ENCODE data around the gene LRRC8E.
A peak's percentile ranks its signal among the peaks of the same experiment; 100 is the strongest.
"Not testable (repeated sequence)": the region's sequence is repeated elsewhere in the genome, so short reads cannot be mapped to it uniquely, and the experiment has no call there.

LRRC8E gene

GRCh38 chr19:7888826-7889217 is 512 bp downstream of the LRRC8E start:
- DNase-seq = no peak

- not testable (repeated sequence) for DNase-seq
These were observed 5.2 kb downstream of the LRRC8E start for GRCh38 chr19:7893362-7894101.

- no peak for DNase-seq
These were observed 6.5 kb downstream of the LRRC8E start for GRCh38 chr19:7894612-7895309.

- DNase-seq = no peak
These were observed 7.3 kb downstream of the LRRC8E start for GRCh38 chr19:7895565-7895964.

GRCh38 chr19:7897292-7897691 is 9.0 kb downstream of the LRRC8E start:
- DNase-seq = no peak

GRCh38 chr19:7898967-7899366 is 10.7 kb downstream of the LRRC8E start:
- DNase-seq = no peak

- no peak for DNase-seq
These were observed 11.6 kb downstream of the LRRC8E start for GRCh38 chr19:7899751-7900378.

GRCh38 chr19:7900401-7900870 is 12.1 kb downstream of the LRRC8E start:
- no peak for DNase-seq

- no peak for DNase-seq
These were observed 12.6 kb downstream of the LRRC8E start for GRCh38 chr19:7900931-7901330.

GRCh38 chr19:7901337-7901736 is 13.0 kb downstream of the LRRC8E start:
- DNase-seq = no peak

- DNase-seq = no peak
These were observed 14.5 kb downstream of the LRRC8E start for GRCh38 chr19:7902796-7903243.

- peak; percentile 99 for DNase-seq
These were observed 15.1 kb downstream of the LRRC8E start, which contains the start of gene MAP2K7 for GRCh38 chr19:7903244-7904073. Gene MAP2K7 (plus strand): TSS chr19:7903877. CDS start chr19:7903945, 68 bp downstream.

- no peak for DNase-seq
These were observed 16.0 kb downstream of the LRRC8E start for GRCh38 chr19:7904074-7905020.

GRCh38 chr19:7905268-7905667 is 17.0 kb downstream of the LRRC8E start:
- no peak for DNase-seq

GRCh38 chr19:7905859-7906258 is 17.5 kb downstream of the LRRC8E start:
- no peak for DNase-seq

GRCh38 chr19:7907122-7907521 is 18.8 kb downstream of the LRRC8E start:
- no peak for DNase-seq

GRCh38 chr19:7907544-7907943 is 19.2 kb downstream of the LRRC8E start:
- no peak for DNase-seq

- DNase-seq = no peak
These were observed 19.9 kb downstream of the LRRC8E start for GRCh38 chr19:7908078-7908699.

- DNase-seq = no peak
These were observed 20.6 kb downstream of the LRRC8E start for GRCh38 chr19:7908742-7909461.

- no peak for DNase-seq
These were observed 21.3 kb downstream of the LRRC8E start for GRCh38 chr19:7909471-7910067.
